Gastrocnemius medialis (tissue), 4 donors: ENCODE measurements around the gene NHERF1. TPM values are rescaled to one million over a fixed set of nuclear protein-coding genes. Genes with fewer than 3 reads are reported as not detected.

Experiments
- ATAC-seq, 2 donors: fragments of 150-250 bp; one replicate each; pipeline ENCODE4 v1.9.1; 2016
- DNase-seq, 2 donors: peaks; one replicate each; pipeline ENCODE4 v3.0.0-alpha.2; 2019
- H3K27ac ChIP-seq, 4 donors: fragments of 200-600 bp; sonication (generic); 1 replicate in 1 of 4; 2 replicates in 3 of 4; pipeline ENCODE4 v1.5.1; 2016 to 2018; ENCODE audit warnings: mild to moderate bottlenecking in 2 of 4, moderate library complexity in 1 of 4
- H3K27me3 ChIP-seq, 3 donors: fragments of 200-600 bp; sonication (generic) in 2 of 3; 1 replicate in 1 of 3; 2 replicates in 2 of 3; pipeline versions ENCODE4 v1.5.1 to v1.6.0; 2016 to 2019; ENCODE audit warnings: mild to moderate bottlenecking in 1 of 3, moderate library complexity in 1 of 3
- H3K36me3 ChIP-seq, 2 donors: fragments of 200-600 bp; sonication (generic) in 1 of 2; one replicate each; pipeline ENCODE4 v1.5.1; 2017 to 2018
- H3K4me1 ChIP-seq, 2 donors: fragments of 200-600 bp; sonication (generic) in 1 of 2; one replicate each; pipeline ENCODE4 v1.5.1; 2016 to 2017; ENCODE audit warnings: mild to moderate bottlenecking in 2 of 2
- H3K4me3 ChIP-seq, 4 donors: fragments of 200-600 bp; sonication (generic) in 3 of 4; 1 replicate in 1 of 4; 2 replicates in 3 of 4; pipeline ENCODE4 v1.5.1; 2016 to 2019; ENCODE audit warnings: mild to moderate bottlenecking in 2 of 4
- H3K9me3 ChIP-seq, 3 donors: fragments of 200-600 bp; sonication (generic) in 2 of 3; 1 replicate in 1 of 3; 2 replicates in 2 of 3; pipeline ENCODE4 v1.5.1; 2016 to 2019
- CTCF ChIP-seq, 5 experiments: fragments of 450-650 bp in 3 of 5; fragments of 200-600 bp in 2 of 5; sonication (generic) in 2 of 5; IDR thresholded peaks in 4 of 5; conservative IDR thresholded peaks in 1 of 5; 1 replicate in 4 of 5; 2 replicates in 1 of 5; pipeline ENCODE4 v1.5.1; 2016 to 2019; ENCODE audit warnings: antibody characterized with exemption in 5 of 5, mild to moderate bottlenecking in 3 of 5, moderate library complexity in 3 of 5
- POLR2A ChIP-seq, 2 donors: fragments of 450-650 bp; IDR thresholded peaks; one replicate each; pipeline ENCODE4 v1.6.1; 2017; ENCODE audit warnings: antibody characterized with exemption in 2 of 2, mild to moderate bottlenecking in 2 of 2, moderate library complexity in 2 of 2
- in situ Hi-C, 4 donors: fragments of 200-750 bp; cut with MboI; loops; one replicate each; pipeline versions ENCODE4 v1.15.0 to v1.8.0; 2017; ENCODE audit warnings: low sequenced_read_pairs in 4 of 4
- intact Hi-C: fragments of 100-400 bp; cut with DNase I; formaldehyde crosslinking; loops from one replicate; pipeline ENCODE4 v1.15.1; 2023; ENCODE audit warnings: low total_unique reads
- total RNA-seq, 4 donors: library from RNA; depleted of rRNA; stranded (reverse); fragments of >200 nt; gene quantifications; one replicate each; pipeline versions ENCODE4 v1.1.0 to v1.2.3, GENCODE V29; 2016

NHERF1 gene
- total RNA-seq, 4 donors from 2014 or later, result 3.8 to 5.6 (median 5.5) TPM

DNA sequence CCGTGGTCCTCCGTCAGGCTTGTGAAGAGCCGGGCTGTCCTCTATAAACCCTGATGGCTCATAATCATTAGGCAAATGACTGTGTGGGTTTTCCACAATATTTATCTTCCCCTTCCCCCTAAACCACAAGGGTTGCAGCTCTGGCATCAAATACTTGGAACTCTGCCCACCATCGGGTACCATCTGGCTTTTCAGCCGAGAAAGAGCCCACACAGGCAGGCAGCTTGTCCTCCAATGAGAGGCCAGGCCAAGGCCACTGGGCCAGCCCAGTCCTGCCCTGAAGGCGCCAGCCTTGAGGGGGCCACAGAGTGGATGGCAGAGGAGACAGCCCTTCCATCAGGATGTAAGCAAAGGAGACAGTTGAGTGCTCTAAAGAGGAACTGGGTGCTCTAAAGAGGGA is 59.5 kb downstream of the NHERF1 start:
- in situ Hi-C loops, result no loop called here
- H3K27me3 ChIP-seq, result no peaks in the 10 kb centered on the region
- TF ChIP-seq POLR2A (IDR thresholded peaks at IDR 0.05) (no peak), CTCF (IDR thresholded peaks at IDR 0.05 in 4 of 5, conservative IDR thresholded peaks at IDR 0.05 in 1 of 5) (no peak)
- intact Hi-C loops, result no loop called here
- peaks cover 0 to 1% of the 10 kb centered on the region in 2 donors for H3K36me3 ChIP-seq
- no peaks in the 10 kb centered on the region for H3K9me3 ChIP-seq
- DNase-seq (no peak), ATAC-seq (no peak)
- no peak overlapping the region for H3K27ac ChIP-seq
- no peaks in the 10 kb centered on the region for H3K4me1 ChIP-seq
- no peak overlapping the region for H3K4me3 ChIP-seq

DNA sequence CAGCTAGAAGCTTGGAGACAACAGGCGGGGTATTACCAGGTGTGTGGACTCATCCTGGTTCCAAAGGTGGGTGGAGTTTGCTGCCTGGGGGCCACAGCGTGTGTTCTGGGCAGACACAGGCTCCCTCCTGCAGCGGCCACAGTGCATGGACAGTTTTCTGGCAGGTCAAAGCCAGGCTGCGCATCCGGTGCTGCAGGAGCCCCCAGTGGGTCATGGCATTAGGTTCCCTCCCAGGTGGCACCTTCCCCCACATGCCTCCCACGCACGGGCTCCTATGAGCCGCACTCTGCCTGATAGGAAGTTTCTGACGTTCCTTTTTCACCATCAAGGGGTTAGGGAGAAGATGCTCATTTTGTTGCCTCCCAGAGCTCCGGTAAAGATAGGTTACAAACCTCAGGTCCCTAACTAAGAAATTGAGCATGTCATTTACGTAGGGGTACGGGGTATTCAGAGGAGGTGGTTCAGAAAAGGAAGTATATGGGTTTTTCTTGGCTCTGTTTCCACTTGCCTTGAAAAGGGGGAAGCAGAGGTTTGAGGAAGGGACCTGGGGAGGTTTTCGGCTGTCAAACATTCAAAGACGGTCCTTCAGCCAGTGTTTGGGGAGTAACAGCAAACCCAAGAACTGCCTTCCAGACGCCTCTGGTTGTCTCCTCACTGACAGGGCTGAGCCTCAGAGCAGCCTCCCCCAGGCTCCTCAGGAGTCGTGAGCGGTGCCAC is 60.4 kb downstream of the NHERF1 start:
- DNase-seq (no peak), ATAC-seq (no peak)
- intact Hi-C loops (no loop called here), in situ Hi-C loops (no loop called here)
- TF ChIP-seq POLR2A (IDR thresholded peaks at IDR 0.05), result no peak
- TF ChIP-seq CTCF (IDR thresholded peaks at IDR 0.05 in 4 of 5, conservative IDR thresholded peaks at IDR 0.05 in 1 of 5), result no peak
- Histone ChIP-seq H3K9me3 (no peaks in the 10 kb centered on the region), H3K27me3 (no peaks in the 10 kb centered on the region), H3K4me3 (no peak overlapping the region), H3K27ac (no peak overlapping the region), H3K4me1 (no peaks in the 10 kb centered on the region), H3K36me3 (no peaks in the 10 kb centered on the region)

DNA sequence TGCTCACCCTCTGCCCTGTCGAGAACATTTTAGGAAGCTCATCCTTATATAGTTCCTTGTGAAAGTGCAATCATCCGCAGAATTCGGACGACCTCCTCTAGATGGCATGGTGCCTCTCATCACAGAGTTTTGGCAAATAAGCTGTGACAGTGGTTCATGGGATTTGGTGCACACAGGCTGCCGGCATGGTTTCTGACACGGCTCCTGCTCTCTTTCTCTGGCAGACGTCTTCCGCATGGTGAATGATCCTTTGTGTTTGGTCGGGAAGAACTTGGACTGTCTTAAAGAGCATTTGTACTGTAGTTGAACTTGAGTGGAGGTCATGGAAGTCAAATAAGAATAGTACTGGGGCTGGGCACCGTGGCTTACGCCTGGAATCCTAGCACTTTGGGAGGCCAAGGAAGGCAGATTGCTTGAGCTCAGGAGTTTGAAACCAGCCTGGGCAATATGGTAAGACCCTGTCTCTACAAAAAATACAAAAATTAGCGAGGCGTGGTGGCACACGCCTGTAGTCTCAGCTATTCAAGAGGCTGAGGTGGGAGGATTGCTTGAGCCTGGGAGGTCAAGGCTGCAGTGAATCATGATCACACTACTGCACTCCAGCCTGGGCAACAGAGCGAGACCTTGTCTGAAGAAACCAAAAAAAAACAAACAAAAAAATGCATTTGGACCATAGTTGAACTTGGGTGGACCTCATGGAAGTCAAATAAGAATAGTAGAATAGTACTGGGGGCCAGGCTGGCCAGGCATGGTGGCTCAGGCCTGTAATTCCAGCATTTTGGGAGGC is 62.5 kb downstream of the NHERF1 start:
- intact Hi-C loops (no loop called here), in situ Hi-C loops (no loop called here)
- Histone ChIP-seq H3K27me3 (no peaks in the 10 kb centered on the region), H3K4me1 (no peaks in the 10 kb centered on the region), H3K4me3 (no peak overlapping the region), H3K9me3 (no peaks in the 10 kb centered on the region), H3K27ac (no peak overlapping the region), H3K36me3 (no peaks in the 10 kb centered on the region)
- no peak for DNase-seq
- TF ChIP-seq CTCF (IDR thresholded peaks at IDR 0.05 in 4 of 5, conservative IDR thresholded peaks at IDR 0.05 in 1 of 5) (no peak), POLR2A (IDR thresholded peaks at IDR 0.05) (no peak)
- ATAC-seq, result no peak

DNA sequence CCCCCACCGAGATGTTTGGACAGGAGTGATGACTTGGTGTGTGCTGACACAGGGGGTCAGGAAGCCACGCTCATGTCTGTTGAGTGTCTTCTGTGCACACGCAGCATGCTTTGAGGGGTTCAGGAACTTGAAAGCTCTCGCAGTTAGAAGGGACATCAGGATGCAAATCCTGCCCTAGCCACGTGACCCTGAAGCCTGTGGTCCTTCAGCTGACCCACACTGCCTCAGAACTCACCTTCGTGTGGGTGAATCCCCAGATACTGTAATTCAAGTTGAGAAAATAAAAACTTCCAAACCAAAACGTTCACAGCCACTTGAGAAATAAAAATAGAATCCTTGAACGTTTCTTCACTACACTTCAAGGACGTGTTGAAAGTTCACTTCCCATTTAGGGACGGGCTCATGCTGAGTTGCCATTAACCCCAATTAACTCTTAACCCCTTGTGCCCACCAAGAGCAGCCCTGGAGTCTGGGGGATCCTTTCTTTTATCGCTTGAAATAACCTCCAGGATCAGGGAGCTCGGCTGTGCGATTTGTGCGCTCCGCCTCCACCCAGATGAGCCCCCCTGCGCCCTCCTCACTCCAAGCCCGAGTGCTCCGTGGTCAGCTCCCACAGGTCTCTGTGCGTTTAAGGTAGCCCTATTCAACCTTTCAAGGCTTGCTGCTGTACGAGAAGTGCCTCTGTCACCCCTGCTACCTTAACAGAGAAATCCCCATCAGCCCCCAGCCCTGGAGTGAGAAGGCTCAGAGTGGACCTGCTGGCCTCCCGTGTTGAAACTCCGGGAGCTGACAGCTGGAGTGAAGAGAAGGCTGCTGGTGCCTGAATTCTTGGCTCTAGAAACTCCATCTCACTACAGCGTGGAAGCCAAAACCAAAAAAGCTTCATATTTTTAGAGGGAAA is 63.9 kb downstream of the NHERF1 start:
- Histone ChIP-seq H3K4me1 (no peaks in the 10 kb centered on the region), H3K27me3 (no peaks in the 10 kb centered on the region), H3K36me3 (no peaks in the 10 kb centered on the region), H3K9me3 (no peaks in the 10 kb centered on the region), H3K4me3 (no peak overlapping the region), H3K27ac (no peak overlapping the region)
- no peak for ATAC-seq
- in situ Hi-C loops, result no loop called here
- DNase-seq, result no peak
- intact Hi-C loops, result no loop called here
- no peak for TF ChIP-seq CTCF (IDR thresholded peaks at IDR 0.05 in 4 of 5, conservative IDR thresholded peaks at IDR 0.05 in 1 of 5)
- TF ChIP-seq POLR2A (IDR thresholded peaks at IDR 0.05), result no peak
